Hippocampal formation (tissue), 2 donors: ENCODE measurements around the gene PCDHGB6.
"Not testable (repeated sequence)": the region's sequence is repeated elsewhere in the genome, so short reads cannot be mapped to it uniquely, and the experiment has no call there.

Experiments
- DNase-seq, 2 donors: peaks; one replicate each; lab custom pipeline; 2025; lab: John Stamatoyannopoulos, UW

Gene PCDHGB6

DNA sequence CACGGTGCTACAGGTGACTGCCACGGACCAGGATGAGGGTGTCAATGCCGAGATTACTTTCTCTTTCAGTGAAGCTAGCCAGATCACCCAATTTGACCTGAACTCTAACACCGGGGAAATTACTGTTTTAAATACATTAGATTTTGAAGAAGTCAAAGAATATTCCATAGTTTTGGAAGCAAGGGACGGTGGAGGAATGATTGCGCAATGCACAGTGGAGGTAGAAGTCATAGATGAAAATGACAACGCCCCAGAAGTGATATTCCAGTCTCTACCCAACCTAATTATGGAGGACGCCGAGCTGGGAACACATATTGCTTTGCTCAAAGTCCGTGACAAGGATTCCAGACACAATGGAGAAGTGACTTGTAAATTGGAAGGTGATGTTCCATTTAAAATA lies 19.2 kb upstream of the PCDHGB6 start:
- no peak for DNase-seq

DNA sequence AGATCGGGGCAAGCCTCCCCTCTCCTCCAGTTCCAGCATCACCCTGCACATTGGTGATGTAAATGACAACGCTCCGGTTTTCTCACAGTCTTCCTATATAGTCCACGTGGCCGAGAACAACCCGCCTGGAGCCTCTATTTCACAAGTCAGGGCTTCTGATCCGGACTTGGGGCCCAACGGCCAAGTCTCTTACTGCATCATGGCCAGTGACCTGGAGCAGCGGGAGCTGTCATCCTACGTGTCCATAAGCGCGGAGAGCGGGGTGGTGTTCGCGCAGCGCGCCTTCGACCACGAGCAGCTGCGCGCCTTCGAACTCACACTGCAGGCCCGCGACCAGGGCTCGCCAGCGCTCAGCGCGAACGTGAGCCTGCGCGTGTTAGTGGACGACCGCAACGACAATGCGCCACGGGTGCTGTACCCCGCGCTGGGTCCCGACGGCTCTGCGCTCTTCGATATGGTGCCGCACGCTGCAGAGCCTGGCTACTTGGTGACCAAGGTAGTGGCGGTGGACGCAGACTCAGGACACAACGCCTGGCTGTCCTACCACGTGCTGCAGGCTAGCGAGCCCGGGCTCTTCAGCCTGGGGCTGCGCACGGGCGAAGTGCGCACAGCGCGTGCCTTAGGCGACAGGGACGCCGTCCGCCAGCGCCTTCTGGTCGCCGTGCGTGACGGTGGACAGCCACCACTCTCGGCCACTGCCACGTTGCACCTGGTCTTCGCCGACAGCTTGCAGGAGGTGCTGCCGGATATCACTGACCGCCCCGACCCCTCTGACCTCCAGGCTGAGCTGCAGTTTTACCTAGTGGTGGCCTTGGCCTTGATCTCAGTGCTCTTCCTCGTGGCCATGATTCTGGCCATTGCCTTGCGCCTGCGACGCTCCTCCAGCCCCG lies 18.4 kb upstream of the PCDHGB6 start:
- no peak for DNase-seq

DNA sequence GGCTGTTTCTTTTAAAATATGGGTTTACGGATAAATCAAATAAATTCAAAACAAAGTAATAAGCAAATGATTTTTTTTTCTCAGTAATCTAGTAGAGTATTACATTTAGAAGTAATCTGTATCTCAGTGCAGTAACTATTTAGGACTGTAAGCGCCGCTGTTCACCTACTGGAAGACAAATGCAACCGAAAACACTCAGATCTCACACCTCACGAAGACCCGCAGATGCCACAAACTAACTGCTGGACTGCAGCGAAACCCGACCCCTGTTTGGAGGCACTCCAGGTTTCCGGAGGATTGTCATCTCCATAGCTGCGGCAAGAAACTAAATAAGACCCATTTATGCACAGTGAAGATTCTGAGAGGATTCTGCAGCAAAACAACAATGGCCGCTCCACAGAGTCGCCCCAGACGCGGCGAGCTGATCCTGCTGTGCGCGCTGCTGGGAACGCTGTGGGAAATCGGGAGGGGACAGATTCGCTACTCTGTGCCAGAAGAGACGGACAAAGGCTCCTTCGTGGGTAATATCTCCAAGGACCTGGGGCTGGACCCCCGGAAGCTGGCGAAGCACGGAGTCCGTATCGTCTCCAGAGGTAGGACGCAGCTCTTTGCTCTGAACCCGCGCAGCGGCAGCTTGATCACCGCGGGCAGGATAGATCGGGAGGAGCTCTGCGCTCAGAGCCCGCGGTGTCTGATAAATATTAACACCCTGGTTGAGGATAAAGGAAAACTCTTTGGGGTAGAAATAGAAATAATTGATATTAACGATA lies 15.2 kb upstream of the PCDHGB6 start, which contains the start of gene PCDHGA8:
PCDHGA8 (plus strand) TSS at position 205 of the 770 bp plus-strand sequence; CDS start at position 386, 181 bp downstream.
- DNase-seq, result no peak

GRCh38 chr5:141393267-141393666 lies 14.6 kb upstream of the PCDHGB6 start:
- DNase-seq, result no peak

GRCh38 chr5:141394401-141395187 lies 13.2 kb upstream of the PCDHGB6 start:
- DNase-seq, result not testable (repeated sequence)

DNA sequence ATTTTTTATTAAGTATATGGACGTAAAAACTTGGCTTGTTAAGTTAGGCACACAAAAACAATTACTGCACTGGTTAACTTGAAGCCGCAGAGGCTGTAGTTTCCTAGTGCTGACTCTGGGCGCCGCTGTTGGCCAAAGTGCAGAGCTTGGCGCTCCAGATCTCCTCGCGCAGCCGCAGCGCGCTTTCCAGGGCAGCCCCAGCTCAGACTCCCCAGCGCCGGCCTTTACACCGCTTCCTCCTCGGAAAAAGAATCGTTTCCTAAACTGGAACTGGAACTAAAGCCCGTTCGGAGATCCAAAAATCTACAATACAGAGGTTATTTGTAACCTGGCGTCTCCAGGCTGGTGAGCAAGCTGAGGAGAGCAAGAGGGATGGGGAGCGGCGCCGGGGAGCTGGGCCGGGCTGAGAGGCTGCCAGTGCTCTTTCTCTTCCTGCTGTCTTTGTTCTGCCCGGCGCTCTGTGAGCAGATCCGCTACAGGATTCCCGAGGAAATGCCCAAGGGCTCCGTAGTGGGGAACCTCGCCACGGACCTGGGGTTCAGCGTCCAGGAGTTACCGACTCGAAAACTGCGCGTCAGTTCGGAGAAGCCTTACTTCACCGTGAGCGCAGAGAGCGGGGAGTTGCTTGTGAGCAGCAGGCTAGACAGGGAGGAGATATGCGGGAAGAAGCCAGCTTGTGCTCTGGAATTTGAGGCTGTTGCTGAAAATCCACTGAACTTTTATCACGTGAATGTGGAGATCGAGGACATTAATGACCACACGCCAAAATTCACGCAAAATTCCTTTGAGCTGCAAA lies 9.9 kb upstream of the PCDHGB6 start, which contains the start of gene PCDHGB5:
PCDHGB5 (plus strand) TSS at position 192 of the 796 bp plus-strand sequence; CDS start at position 373, 181 bp downstream.
- DNase-seq, result not testable (repeated sequence)

- DNase-seq, result no peak
Observed at GRCh38 chr5:141398608-141399007, 9.2 kb upstream of the PCDHGB6 start.

- no peak for DNase-seq
Observed at GRCh38 chr5:141399555-141400258, 8.1 kb upstream of the PCDHGB6 start.

DNA sequence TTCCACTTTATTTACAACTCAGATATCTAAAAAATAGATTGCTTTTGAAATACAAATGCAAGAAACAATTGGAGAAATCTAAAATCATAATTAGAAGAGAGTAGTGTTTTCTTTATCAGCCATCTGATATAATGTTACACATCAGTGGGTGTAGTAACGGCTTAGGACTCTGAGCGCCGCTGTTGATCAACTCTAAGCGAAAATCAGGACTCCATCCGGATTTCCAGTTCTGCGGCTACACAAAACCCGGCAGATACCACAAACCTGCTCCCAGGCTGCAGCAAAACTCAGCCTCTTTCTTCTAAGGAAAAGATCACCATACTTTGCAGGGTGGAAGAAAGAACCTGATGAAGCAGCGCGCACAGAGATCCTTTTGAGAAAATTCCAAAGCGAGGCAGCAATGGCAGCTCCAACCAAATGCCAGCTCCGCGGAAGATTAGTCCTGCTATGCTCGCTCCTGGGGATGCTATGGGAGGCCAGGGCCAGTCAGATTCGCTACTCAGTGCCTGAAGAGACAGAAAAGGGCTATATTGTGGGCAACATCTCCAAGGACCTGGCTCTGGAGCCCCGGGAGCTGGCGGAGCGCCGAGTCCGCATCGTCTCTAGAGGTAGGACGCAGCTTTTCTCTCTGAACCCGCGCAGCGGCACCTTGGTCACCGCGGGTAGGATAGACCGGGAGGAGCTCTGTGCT lies 5.1 kb upstream of the PCDHGB6 start, which contains the start of gene PCDHGA9:
PCDHGA9 (plus strand) TSS at position 226 of the 691 bp plus-strand sequence; CDS start at position 401, 175 bp downstream.
- DNase-seq, result no peak

- DNase-seq, result no peak
Observed at GRCh38 chr5:141403387-141403786, 4.4 kb upstream of the PCDHGB6 start.

DNA sequence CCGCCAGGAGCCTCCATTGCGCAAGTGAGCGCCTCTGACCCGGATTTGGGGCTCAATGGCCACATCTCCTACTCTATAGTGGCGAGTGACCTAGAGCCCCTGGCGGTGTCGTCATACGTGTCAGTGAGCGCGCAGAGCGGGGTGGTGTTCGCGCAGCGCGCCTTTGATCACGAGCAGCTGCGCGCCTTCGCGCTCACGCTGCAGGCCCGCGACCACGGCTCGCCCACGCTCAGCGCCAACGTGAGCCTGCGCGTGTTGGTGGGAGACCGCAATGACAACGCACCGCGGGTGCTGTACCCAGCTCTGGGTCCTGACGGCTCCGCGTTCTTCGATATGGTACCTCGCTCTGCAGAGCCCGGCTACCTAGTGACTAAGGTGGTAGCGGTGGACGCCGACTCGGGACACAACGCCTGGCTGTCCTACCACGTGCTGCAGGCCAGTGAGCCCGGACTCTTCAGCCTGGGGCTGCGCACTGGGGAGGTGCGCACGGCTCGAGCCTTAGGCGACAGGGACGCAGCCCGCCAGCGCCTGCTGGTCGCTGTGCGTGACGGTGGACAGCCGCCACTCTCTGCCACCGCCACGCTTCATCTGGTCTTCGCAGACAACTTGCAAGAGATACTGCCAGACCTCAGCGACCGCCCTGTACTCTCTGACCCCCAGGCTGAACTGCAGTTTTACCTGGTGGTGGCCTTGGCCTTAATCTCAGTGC lies 1.9 kb downstream of the PCDHGB6 start:
- no peak for DNase-seq

DNA sequence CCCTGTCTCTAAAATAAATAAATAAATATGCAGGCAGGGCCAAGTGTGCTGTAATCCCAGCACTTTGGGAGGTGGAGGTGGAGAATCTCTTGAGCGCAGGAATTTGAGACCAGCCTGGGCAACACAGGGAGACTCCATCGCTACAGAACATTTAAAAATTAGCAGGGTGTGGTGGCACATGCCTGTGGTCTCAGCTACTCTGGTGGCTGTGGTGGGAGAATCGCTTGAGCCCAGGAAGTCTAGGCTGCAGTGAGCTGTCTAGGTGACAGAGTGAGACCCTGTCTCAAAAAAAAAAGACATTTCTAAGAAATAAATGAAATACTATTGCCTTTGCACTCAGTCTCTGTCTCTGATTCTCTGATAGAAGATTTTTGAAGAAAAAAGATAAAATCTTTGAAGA lies 3.8 kb downstream of the PCDHGB6 start:
- no peak for DNase-seq

DNA sequence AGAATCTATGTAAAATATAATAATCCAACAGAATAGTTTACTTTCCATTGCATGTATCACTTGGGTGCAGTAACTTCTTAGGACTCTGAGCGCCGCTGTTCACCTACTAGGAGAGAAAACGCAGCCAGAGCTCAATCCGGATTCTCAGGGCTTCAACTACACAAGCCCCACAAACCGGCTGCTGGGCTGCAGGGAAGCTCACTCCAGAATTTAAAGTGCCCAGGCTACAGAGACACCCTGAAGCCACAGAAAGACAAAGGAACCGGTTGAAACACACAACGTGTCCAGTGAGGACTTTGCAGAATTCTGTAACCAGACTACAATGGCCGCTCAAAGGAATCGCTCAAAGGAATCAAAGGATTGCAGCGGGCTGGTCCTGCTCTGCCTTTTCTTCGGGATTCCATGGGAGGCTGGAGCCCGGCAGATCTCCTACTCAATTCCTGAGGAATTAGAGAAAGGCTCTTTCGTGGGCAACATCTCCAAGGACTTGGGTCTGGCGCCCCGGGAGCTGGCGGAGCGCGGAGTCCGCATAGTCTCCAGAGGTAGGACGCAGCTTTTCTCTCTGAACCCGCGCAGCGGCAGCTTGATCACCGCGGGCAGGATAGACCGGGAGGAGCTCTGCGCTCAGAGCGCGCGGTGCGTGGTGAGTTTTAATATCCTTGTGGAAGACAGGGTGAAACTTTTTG lies 5.2 kb downstream of the PCDHGB6 start, which contains the start of gene PCDHGA10:
PCDHGA10 (plus strand) TSS at position 134 of the 686 bp plus-strand sequence; CDS start at position 323, 189 bp downstream.
- DNase-seq, result no peak

- DNase-seq, result no peak
Observed at GRCh38 chr5:141413540-141414069, 5.8 kb downstream of the PCDHGB6 start.

DNA sequence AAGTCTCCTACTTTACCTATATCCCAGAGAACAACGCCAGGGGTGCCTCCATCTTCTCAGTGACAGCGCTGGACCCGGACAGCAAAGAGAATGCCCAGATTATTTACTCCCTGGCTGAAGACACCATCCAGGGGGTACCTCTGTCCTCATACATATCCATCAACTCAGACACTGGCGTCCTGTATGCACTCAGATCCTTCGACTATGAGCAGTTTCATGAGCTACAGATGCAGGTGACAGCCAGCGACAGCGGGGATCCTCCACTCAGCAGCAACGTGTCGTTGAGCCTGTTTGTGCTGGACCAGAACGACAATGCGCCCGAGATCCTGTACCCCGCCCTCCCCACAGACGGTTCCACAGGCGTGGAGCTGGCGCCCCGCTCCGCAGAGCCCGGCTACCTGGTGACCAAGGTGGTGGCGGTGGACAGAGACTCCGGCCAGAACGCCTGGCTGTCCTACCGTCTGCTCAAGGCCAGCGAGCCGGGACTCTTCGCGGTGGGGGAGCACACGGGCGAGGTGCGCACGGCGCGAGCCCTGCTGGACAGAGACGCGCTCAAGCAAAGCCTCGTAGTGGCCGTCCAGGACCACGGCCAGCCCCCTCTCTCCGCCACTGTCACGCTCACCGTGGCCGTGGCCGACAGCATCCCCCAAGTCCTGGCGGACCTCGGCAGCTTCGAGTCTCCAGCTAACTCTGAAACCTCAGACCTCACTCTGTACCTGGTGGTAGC lies 6.9 kb downstream of the PCDHGB6 start:
- DNase-seq, result not testable (repeated sequence)

GRCh38 chr5:141415275-141415618 lies 7.4 kb downstream of the PCDHGB6 start:
- DNase-seq, result not testable (repeated sequence)

- DNase-seq, result peak in 1 of 2 donors; percentile 31
Observed at GRCh38 chr5:141417494-141418172, 9.8 kb downstream of the PCDHGB6 start, which contains the start of gene PCDHGB7. Gene PCDHGB7, plus strand, starts transcription at chr5:141417677. Its CDS starts 183 bp downstream, at chr5:141417860.
